MV-4-11 (cell line): ENCODE data around the gene GALR2.

ENCODE experiments used
- DNase-seq: peaks from one replicate; lab custom pipeline; 2025; lab: John Stamatoyannopoulos, UW

Gene GALR2

DNA sequence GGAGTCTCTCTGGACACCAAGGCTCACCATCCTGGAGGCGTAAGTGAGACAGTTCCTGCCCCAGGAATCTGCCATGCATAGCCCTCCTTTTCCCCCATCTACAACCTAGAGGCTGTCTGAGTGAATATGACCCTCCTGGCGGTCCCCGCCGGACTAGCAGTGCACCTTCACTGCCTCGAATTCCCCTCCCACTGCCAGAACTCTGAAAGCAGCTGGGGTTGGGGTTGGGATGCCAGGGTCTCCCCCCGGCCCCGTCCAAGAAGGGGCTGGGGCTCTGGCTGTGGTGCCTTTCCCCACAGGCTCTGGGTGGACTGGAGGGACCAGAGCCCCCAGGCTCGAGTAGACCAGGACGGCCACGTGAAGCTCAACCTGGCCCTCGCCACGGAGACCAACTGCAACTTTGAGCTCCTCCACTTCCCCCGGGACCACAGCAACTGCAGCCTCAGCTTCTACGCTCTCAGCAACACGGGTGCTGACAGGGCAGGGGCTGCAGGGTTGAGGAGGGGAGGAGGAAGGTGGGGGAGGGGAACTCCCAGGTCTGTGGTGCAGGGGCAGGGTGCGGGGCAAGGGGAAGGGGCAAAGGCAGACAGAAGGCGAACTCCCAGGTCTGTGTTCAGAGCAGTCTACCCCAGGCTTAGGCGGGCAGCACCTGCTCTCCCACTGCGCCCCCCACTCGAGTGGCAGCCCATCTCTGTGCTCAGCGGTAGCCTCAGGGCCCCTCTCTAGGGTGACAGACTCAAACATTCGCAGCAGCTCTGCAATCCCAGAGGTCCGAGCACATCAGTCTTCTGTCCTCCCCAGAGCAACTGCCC lies 5.6 kb downstream of the GALR2 start:
- DNase-seq = no peak

DNA sequence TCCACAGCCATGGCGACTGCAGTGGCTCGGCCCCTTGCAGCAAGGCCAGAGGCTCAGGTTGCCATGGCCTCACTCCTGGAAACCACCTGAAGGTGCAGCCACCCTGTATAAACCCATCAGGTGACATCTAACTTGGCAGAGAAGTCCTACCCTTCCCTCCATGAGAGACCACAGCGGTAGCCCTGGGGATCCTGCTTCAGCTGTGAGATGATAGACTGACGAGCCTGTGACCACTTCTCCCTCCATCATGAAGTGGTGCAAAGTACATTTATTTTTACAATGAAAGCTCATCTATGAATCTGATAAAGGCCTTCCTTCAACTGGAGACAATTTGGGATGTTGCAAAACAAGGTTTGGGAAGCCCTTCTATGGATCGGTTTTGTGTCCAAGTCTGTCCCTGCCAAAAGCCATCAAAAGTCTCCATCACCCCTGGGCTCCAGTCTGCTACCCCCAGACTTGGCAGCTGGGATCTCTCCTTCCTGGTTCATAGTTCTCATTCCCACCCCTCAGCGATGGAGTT lies 6.2 kb downstream of the GALR2 start:
- no peak for DNase-seq

DNA sequence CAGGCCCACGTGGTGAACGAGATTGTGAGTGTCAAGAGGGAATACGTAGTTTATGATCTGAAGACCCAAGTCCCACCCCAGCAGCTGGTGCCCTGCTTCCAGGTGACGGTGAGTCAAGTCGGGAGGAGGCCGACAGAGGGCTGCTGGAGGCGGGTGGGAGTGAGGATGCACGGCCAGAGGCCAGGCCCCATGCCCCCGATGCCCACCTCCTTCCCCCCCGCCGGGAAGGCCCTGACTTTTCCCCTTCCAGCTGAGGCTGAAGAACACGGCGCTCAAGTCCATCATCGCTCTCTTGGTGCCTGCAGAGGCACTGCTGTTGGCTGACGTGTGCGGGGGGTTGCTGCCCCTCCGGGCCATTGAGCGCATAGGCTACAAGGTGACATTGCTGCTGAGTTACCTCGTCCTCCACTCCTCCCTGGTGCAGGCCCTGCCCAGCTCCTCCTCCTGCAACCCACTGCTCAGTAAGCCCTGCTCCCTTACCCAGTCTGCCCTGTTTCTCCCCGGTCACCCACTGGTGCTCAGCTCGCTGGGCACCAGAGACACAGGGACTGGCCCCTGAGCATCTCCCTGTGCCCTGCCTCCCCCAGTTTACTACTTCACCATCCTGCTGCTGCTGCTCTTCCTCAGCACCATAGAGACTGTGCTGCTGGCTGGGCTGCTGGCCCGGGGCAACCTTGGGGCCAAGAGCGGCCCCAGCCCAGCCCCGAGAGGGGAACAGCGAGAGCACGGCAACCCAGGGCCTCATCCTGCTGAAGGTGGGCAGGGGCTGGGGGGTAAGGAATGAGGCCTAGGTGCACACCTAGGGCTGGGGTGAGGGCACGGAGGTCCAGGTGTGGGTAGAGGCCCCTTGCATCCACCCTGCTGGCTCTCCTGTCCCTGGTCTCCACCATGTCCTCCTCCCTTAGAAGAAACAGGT lies 7.0 kb downstream of the GALR2 start:
- no peak for DNase-seq

DNA sequence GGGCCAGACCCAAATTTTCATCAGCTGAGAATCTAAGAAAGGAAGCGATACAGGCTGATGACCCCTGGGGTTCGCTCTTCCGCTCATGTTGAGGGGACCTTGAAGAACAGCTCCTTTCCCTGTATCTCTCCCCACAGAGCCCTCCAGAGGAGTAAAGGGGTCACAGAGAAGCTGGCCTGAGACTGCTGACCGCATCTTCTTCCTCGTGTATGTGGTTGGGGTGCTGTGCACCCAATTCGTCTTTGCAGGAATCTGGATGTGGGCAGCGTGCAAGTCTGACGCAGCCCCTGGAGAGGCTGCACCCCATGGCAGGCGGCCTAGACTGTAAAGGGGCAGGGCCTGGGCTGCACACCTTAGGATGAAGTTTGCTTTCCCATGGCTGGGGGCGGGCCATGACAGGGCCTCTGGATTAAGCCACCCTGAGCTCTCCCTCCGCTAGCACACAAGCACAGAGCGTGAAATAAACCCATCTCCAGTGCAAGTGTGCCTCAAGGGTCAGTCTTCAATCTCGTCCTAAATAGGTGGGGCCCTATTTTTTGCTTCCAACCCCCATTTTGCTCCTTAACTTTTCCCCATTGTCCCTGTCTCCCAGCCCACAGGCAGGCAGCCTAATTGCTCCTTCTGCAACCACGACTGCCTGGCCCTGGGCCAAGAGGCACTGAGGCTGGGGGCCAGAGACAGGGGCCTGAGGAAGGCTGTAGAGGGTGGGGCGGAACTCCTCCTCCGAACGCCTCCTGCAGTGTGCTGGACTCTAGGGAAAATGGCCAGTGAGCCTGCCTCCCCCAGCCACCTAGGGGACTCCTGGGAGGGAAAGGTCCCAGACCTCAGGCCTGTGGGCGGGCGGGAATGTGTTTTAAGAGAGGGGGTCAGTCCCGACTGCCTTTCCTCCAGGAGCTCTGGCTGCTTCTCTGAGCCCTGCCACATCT lies 8.0 kb downstream of the GALR2 start:
- DNase-seq = no peak

DNA sequence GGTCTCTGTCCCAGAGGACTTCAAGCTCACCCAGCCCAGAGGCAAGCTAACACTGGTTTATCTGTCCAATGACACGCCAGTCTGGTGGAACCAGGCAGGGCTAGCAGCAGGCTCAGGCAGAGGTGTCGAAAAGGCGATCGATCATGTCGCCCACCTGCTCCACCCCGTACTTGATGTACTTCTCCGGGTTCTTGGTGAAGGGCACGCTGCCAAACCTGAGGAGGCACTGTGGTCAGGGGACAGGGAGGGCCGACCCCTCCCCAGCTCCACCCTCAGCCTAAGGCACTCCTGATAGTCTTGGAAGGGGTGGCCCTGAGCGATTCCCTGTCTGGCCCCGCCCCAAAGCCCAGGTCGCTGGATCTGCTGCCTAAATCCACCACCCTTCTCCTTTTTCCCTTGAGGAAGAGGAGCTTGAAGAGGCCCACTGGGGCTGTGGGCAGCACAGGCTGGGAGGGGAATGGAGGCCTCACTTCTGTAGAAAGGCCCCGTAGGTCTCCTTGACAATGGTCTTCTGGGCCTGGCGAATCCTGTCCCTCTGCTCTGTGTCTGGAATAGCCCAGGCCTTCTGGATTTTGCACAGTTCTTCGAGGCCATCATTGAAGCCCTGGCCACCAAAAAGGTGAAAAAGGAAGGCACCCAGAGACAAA lies 9.1 kb downstream of the GALR2 start:
- DNase-seq = no peak

DNA sequence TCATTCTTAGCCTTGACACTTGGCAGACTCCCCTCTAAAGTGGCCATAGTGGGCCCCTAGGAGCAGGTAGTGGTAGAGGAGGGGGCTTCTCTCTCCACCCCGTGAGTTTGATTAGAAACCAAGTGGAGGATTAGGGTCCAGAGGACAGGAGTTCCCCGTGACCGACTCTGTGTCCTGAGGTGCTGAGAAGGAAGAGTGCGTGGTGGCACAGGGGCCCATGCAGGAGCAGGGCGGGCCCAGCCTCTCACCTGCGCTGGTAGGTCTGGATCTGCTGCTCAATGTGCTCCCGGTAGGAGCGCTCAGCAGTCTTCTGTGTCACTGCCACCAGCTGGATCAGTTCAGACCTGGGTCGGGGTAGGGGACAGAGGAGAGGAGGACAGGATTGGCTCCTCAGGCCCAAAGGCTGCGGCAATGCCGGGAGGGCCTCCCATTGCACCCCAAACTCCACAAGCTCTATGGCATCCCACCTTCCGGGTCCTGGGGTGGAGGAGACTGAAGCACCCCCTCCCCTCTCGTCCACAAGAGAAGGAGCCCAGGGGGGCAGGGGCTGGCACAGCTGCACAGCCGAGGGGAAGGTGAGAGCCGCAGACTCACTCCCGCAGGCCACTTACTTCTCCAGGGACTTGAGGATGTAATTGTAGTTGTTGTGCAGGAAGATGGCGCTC lies 10.6 kb downstream of the GALR2 start:
- DNase-seq = no peak

DNA sequence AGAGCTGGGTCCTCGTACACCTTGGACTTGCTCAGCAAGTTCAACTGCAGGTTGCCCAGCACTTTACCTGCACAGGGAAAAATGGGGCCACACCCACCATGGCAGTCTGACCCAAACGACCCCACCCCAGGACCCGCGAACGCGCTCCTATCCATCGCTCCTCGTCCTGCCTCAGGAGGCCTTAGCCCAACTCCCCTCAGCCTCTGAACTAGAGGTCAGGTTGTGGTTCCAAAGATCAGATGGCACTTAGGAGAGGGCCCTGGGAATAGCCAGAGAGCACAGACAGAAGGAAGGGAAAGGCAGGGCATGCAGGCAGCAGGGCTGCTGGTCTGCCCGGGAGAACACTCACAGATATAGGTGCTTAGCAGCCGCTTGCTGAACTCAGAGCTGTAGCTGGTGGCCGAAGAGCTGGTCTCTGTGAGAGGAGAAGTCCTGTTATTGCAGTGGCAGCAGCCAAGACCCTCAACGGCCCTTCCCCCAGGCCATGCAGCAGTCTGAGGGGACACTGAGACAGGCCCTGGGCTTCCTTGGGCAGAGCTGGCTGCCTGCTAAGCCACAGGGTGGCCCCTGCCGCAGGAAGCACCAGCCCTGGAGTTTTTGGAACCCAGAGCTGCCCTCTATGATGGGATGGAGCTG lies 11.3 kb downstream of the GALR2 start:
- DNase-seq = no peak

DNA sequence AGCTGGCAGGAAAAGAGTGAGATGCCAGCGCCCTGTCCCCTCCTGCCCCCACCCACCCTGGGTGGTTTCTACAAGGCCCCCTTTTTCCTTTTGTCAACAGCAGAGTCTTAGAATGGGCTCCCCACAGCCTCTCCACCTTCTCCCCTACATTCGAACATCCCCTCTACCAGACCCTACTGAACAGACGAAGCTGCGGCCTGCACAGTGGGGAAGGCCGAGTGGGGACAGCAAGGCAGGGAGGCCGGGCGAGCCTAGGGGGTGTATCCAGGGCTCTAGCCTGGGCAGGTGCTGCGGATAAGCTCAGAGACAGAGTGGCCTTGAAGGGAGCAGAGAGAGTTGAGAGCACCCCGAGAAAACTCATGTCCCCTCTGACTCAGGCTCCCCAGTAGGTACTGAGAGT lies 11.8 kb downstream of the GALR2 start:
- no peak for DNase-seq

DNA sequence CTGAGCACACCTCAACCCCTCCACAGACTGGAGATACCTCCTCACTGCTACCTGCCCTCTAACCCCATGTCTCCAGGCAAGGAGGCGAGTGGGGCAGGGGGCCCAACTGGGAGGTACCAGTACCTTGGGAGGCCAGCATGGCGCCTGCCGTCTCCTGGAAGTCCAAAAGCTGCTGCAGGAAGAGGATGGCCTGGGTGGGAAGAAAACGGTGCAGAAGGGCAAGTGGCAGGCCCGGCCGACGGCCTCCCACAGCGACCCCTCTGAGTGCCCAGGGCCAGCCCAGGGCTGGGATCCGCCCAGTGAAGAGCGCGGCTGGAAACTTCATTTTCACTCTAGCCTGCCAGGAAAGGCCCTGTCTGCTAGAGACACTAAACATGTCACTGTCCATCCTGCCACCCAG lies 12.9 kb downstream of the GALR2 start:
- no peak for DNase-seq

DNA sequence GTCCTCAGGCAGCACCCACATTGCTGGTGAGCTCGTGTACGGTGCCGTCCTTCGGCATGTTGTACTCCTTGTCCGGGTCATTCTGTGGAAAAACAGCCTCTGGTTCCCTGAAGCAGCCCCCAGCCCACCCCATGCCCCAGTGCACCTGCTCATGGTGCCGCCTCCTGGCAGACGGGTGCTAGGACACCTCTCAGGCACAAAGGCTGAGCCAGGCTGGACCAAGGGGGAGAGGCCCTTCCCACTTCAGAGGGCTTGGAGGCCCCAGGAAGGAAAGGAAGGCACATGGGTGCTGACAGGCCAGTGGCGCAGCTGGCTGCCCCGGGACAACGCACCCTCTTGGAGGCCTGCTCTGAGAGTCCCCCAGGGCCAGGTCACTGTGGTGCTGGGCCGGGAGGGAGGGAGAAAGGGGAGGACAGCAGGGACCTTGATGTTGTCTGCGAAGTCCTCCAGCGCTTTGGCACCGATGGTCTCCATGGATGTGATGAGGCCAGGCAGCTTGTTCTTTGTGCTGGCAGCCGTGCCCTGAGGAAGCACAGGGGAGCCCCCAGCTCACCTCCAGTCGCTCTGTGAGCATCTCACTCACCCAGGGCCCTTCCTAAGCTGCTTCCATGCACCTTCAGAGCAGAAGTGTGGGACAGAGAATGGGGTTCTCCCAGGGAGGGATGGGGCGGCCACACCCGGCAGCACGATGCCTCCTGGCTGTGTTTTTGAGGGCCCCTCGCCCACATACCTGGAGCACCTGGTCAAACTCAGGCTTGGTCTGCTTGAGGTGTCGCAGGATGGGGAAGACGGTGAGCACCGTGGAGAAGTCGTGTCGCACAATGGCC lies 13.7 kb downstream of the GALR2 start:
- no peak for DNase-seq

DNA sequence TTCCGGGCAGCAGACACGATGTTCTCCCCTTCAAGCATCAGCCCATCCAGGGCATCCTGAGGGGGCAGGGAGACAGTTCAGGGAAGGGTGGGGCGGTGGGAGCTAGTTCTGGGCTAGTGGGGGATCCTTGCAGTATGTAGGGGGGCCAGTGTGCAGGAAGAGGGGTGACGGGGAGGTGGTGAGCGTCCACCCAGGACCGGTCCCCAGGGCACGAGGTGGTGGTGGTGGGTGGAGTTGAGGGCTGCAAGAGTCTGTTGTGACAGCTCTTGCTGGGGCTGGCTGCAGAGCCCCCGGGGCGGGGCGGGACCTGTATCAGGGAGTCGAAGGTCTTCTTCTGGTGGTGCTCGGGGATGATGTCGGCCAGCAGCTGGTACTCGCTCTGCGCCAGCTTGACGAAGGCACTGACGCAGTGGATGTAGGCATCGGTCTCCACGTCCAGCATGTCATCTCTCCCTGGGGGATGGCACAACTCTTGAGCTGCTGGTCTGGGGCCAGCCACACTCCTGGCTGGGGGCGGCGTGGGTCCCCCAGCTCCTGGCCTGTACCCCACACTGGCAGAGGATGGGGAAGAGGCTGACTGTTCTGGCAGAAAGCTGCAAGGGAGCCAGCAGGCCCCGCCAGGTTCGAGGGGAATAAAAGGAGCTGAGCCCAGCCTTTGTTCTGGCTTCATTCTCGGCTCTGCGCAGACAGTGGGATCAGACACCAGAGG lies 14.4 kb downstream of the GALR2 start:
- DNase-seq = no peak

DNA sequence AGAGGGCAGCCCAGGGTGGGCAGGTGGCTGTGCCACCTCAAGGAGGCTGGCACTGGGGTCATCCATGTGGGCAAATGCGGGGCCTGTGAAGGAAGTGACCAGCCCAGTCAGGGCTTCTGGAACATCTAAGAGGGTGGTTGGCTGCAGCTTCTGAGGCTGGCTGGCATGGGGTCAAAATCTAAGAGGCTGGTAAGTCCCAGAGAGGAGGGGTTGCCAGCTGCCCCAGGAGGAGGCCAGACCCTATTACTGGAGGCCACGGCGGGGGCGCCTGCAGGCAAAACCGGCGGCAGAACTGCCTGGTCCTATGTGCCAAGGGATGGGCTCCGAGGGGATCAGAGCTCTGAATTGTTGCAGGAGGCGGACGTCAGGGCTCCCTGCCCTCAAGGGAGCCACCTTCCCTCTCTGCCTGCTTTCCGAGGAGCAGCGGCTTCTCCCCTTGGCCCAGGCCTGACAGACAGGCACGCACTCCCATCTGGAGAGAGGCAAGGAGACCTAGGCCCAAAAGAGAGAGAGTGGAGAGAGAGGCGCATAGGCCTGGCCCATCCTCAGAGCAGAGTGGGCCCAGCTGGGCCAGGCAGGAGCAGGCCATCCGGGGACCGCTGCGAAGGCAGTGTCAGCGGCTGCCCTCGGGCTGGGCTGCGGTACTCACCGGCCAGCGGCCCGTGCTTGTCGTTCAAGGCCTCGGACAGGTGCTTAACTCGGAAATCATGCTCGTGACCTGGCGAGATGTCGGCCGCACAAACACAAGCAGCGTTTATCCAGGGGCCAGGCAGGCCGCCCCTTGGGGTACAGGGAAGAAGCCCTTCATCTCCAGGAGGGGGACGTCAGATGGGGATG lies 15.3 kb downstream of the GALR2 start:
- no peak for DNase-seq

DNA sequence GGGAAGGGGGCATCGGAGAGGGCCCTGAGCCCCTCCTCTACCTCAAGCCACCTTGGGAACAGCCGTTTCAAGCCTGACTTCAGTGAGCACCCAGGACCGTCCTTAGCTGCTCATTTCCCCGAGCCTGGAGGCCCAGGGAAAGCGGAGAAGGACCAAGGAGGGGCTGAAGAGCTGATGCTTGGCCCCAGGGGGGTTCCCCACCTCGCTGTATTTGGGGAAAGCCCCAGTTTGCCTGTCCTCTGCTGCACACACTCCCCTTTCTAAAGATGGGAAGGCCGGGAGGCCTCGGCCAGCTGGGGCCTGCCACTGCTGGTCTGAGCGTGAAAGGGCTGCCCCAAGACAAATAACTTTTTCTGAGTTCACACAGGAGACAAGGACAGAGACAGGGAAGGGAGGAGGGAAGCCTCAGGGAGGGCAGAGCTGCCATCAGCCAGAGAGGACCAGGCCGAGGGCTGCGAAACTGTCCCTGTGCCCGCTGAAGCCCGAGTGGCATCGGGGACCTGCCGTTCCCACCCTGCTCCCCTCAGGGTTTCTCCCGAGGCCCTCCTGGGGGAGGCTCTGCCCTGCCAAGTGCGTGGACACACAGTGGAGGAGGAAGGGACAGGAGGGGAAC lies 16.0 kb downstream of the GALR2 start:
- no peak for DNase-seq

DNA sequence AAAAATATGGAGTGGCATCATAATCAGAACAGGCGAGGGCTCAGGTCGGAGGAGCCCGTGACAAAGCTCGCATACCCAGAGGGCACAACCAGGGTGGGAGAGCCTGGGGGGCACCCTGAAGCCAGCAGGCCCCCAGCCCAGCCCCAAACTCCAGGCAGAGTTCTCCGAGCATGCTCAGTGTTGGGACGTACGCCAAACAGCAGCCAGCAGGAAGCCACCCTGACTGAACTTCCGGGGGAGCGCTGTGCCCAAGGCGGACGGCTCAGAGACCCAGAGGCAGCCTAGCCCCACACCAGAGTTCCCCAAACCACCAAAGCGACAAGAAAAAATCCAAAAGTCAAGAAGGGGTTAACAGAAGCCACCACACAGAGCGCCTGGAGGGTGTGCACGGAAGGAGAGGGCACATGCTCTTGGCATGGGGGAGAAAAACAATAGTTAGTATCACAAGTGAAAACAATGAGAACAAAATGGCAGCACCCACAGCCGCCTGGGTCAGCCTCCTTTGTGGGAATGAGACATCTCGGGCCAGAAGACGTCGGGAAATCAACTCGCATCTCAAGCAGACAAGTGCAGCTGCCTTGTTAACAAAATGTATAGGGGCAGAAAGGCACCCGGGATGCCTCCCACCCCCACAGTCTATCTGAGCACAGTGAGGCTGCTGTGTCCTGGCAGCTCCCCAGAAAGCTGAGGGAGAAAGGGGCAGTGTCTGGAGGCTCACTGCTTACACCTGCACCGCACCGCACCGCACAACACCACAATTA lies 17.1 kb downstream of the GALR2 start:
- DNase-seq = no peak

DNA sequence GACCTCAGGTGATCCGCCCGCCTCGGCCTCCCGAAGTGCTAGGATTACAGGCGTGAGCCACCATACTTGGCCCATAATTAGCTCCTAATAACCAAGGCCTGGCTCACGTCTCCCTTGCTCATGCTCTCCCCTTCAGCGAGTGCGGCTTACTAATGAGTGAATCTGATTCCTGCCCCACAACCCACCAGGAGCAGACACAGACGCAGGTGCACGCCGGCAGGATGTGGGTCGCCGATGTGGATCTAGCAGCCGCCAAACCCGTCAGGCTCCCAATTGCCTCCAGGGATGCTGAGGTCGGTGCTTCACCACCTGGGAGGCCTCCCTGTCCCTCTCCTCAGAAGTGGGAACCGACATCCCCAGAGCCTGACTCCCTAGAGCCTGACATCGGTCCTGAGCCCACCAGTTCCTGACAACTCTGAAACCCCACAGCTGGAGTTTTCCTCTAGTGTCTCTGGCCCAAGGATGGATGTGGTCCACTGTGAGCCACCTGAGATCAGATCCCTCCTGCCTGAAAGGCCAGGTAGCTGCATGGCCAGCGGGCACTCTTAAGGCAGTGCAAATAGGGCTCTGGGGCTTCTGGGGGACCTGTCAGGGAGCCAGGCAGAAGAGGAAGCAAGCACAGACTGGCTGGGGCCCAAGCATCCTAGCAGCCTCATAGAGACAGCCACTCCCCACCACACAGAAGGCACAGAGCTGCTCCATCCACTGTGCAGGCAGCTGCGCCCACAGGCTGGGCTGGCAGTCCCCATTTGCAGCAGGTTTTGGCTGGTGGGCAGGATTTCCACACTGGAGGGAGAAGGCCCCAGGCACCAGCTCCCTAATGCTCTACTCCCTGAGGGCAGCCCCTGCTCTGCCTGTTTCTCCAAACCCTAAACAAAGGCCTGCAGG lies 18.2 kb downstream of the GALR2 start:
- DNase-seq = no peak

DNA sequence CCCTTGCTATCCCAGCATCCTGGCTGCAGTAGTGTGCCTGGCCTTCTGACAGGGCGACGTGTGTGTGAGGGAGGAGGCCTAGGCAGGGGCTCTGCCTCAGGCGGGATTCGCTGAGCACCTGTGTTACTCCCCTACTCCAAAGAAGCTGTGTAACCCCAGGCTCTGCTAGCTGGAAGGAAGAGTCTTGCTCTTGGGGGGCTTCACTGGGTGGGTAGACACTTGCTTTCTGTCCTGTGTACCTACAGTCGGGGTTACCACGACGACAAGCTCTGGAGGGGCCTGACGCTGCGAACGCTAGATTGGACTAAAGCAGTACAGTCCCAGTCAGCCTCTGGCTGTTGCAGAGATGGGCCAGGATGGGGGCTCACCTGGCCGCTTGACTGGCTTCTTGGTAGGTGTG lies 19.5 kb downstream of the GALR2 start:
- DNase-seq = no peak
